Measurements from ENCODE around the gene PDXK. TPM values are rescaled to one million over a fixed set of nuclear protein-coding genes. Genes with fewer than 3 reads are reported as not detected.

Gene PDXK
- total RNA-seq: 144 and 230 TPM in 2 replicates

GRCh38 chr21:43718872-43719747 lies at the start of gene PDXK:
Gene PDXK, plus strand, starts transcription at chr21:43719129. Its CDS starts 166 bp downstream, at chr21:43719295.

GRCh38 chr21:43775795-43776430 lies 57.0 kb downstream of the PDXK start, which contains the start of gene CSTB:
Gene CSTB, minus strand, starts transcription at chr21:43776308. Its CDS starts 39 bp downstream, at chr21:43776269.

GRCh38 chr21:43789276-43790009 lies 70.5 kb downstream of the PDXK start, which contains the start of gene RRP1:
Gene RRP1, plus strand, starts transcription at chr21:43789577. Its CDS starts 53 bp downstream, at chr21:43789630.

Other genes starting within 250 kb of the PDXK start
- 1.3 and 1.7 TPM in 2 replicates for gene HSF2BP, start 59.6 kb upstream of the PDXK start, total RNA-seq
- 14.2 and 20.0 TPM in 2 replicates for gene RRP1B, start 59.6 kb upstream of the PDXK start, total RNA-seq
- 12.2 and 21.4 TPM in 2 replicates for gene CSTB, start 57.2 kb downstream of the PDXK start, total RNA-seq
- 11.9 and 16.5 TPM in 2 replicates for gene RRP1, start 70.4 kb downstream of the PDXK start, total RNA-seq
- gene AGPAT3, start 146.1 kb downstream of the PDXK start, total RNA-seq: 30.3 and 36.1 TPM in 2 replicates